Measurements from ENCODE around the gene PGLYRP3. TPM values are rescaled to one million over a fixed set of nuclear protein-coding genes. Genes with fewer than 3 reads are reported as not detected.
"Not testable (repeated sequence)": the region's sequence is repeated elsewhere in the genome, so short reads cannot be mapped to it uniquely, and the experiment has no call there.

Gene PGLYRP3
- total RNA-seq, 1 donor from 2014 or later, result 31.3 TPM

DNA sequence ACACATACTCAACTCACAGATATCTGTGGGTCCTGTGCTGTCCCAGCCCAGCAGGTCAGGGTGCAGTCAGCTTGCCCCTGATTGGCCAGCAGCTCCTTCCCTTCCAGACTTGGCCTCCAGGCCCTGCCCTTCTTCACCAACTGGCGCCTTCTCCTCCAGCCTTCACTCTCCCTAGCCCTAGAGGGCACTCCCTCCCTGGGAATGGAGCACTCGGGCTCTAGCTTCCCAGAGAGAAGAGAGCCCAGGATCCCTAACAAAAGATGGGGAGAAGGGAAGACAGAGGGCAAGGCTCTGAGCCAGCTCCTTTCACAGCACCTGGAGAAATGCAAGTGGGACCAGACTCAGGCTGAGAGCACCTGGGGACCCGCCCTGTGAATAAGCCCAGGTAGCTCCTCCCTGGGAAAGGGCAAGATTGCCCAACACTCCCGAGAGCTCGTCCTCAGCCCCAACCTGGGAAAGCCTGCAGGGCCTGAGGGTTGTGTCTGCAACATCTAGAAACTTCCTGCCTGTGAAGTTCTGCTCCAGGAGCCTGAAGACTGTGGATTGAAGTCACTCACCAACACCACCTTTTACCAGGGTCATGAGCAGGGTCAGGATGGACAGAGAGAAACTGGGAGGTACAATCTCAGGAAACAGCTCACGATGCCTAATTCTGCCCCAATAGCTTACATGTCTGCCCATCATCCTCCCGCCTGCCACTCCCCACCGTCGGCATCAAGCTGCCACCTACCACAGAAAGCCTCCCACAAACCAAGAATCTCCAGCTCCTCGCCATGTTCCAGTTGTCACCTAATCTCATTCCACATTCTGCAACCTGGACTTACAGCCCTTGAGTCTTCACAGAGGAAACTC lies 36.0 kb upstream of the PGLYRP3 start, which contains the start of gene PGLYRP4:
TSS of gene PGLYRP4 (minus strand) at position 331 of the 852 bp plus-strand sequence. CDS start 909 bp downstream, outside the sequence.
- ATAC-seq, result peak; percentile 87

DNA sequence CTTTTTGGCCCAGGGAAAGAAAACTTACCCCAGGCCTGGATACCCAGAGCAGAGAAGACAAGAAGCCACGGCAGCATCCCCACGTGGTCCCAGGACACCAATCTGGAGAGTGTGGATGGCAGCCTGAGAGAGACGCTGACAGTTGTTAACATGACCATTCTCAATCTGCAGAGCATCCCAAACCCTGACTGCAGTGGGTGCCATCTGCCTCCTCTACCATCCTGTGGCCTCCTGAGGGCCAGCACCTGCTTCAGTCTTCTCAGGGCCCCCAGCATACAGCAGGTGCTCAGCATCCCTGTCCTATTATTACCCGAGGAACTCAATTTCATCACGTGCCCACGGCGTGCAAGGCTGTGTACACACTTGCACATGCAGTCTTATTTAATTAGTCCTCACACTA lies 35.1 kb upstream of the PGLYRP3 start:
- ATAC-seq, result no peak

GRCh38 chr1:153347049-153347448 lies 34.3 kb upstream of the PGLYRP3 start:
- not testable (repeated sequence) for ATAC-seq

GRCh38 chr1:153346077-153346723 lies 33.4 kb upstream of the PGLYRP3 start:
- ATAC-seq, result no peak

GRCh38 chr1:153345187-153346076 lies 32.7 kb upstream of the PGLYRP3 start:
- ATAC-seq, result no peak

DNA sequence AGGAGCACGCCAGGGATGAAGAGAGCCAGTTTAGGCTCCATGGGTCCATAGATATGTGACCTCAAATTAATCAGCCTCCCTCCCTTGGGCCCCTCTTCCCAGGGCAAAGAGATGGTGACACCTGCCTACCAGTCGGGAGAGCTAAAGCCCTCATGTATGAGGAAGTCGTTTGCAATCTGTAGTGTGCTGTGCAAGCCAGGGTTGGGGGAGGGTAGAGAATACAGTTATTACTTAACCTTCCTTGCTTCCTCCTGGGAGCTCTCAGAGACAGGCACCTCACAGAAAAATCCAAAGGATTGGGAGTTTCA lies 31.9 kb upstream of the PGLYRP3 start:
- peak; percentile 19 for ATAC-seq

DNA sequence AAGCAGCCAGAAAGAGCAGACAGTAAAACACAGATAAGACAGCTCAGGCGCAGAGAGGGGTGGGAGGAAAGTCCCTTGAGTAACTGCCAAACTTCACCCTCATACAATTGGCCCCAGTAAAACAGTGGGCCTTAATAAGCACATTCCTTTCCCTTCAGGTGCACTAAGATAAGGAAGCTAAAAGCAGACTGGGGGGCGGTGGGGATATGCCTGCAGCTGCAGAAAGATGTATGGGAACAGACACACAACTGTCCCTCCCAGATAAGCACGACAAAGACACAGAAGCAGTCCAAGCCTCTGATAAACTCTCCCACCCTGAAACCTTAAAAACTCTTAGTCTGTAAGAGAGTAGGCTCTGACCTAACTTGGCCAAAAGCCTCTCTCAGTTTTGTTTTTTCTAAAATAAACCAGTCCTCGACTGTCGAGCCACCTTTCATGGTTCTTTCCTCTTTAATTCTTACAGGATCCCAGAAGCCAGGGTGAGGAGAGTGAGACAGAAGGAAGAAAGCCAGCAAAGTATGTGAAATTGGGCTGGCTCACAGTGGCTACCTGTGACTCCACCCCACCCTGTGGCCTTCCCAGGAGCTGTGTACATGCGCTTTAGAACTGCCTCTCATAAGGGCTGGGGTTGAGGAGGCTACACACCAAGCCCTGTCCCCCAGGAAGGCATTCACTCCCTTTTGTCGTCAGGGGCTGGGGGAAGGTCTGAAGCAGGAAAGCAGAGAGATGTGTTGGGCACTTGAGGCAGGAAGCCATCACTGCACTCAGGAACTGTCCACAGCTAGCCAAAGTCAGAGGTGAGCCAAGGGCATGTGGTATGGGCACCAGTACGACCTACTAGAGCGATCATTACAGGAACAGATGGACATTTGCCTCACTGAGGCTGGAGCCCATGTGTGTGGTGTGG lies 31.3 kb upstream of the PGLYRP3 start:
- peak; percentile 43 for ATAC-seq

DNA sequence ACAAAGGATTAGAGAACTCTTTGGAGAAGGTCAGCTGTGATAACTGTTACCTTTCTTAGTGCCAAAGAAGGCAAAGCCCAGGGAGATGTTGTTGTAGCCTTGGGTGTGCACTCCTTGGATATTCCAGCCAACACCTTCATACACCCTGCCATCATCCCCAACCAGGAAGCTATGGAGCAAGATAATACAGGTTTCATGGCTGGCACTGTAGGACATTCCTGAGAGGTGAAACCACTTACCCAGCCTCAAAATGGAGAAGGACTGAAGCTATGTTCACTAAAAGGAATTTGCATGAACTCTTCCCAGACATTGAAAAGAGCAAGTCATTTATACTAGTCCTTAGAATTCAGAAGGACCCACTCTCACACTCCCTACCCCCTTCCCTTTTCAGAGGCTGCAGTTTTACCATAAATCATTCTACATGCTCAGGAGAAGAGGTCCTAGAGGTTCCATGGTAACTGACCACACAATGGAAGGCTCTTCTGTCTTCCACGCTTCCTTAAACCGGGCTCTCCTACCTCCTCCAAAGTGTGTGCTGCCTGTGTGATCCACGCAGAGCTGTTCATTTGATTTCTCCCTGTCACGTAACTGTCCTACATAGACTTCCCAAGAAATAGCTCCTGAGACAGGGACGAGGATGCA lies 30.4 kb upstream of the PGLYRP3 start:
- peak; percentile 85 for ATAC-seq

DNA sequence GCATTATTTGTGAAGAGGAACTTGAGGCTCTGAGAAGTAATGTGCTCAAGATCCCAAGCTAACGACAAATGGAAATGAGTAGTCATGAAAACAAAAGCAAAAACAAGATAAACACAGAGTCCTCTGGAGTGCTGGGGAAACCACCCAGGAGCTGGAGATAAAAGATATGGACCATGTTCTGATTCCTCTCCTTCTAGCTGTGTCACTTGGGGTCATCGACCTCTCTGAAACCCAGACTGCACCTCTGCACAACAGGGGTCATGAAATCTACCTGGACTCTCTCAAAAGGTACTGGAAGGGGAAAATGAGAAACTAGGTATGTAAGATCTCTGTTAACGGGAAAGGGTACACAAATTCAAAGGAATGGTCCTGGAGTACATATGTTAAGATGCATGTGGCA lies 29.4 kb upstream of the PGLYRP3 start:
- no peak for ATAC-seq

DNA sequence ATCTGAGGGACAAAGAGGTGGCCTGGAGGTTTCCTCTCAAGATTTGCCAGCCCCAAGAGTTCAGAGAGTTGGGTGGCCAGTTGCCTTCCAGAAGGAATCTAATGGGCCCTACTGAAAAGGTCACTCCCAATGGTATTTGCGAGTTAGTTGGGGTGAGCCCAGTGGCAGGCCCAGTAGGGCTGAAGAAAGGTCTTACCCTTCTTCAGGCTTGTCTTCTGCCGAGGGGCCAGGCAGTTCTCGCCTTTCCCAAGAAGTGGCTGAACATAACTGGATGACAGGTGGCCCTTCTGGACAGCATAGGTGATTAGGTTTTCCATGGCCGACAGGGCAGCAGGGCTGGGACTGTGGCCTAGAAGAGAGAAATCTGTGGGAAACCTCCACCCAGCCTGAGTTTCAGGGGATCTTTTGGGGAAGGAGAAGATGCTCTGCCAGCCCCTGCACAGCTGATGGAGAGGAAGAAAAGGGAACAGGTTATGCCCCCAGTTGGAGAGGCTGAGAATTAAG lies 28.7 kb upstream of the PGLYRP3 start:
- ATAC-seq, result no peak

DNA sequence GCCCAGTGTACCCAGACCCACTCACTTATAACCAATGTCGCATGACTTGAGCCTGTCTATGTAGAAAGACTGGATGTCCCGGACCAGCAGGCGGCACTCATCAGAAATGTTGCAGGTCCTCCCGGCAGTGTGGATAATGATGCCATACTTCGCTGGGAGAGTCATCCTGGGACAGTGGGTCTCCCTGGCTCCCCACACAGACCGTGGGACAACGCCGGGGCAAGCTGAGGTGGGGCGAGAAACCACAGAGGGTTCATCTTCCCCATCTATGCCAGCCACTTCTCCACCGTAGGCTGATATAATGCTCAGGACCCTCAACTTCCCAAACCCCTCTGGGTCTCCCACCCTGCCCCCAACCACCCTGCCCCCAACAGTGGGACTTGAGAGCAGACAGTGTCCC lies 27.6 kb upstream of the PGLYRP3 start:
- ATAC-seq, result no peak

GRCh38 chr1:153339802-153340201 lies 27.1 kb upstream of the PGLYRP3 start:
- ATAC-seq, result no peak

- no peak for ATAC-seq
These were observed 25.5 kb upstream of the PGLYRP3 start for GRCh38 chr1:153337980-153338853.

- ATAC-seq, result no peak
These were observed 23.9 kb upstream of the PGLYRP3 start for GRCh38 chr1:153336650-153337049.

DNA sequence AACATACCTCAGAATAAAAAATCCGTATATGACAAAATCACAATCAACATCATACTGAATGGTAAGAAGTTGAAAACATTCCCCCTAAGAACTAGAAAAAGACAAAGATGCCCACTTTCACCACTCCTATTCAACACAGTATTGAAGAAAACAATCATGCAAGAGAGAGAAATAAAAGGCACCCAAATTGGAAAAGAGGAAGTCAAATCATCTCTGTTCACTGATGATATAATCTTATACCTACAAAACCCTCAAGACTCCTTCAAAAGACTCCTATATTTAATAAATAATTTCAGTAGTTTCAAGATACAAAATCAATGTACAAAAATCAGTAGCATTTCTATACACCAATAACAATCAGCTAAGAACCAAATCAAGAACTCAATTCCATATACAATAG lies 21.1 kb upstream of the PGLYRP3 start:
- no peak for ATAC-seq

GRCh38 chr1:153324912-153325311 lies 12.2 kb upstream of the PGLYRP3 start:
- no peak for ATAC-seq

DNA sequence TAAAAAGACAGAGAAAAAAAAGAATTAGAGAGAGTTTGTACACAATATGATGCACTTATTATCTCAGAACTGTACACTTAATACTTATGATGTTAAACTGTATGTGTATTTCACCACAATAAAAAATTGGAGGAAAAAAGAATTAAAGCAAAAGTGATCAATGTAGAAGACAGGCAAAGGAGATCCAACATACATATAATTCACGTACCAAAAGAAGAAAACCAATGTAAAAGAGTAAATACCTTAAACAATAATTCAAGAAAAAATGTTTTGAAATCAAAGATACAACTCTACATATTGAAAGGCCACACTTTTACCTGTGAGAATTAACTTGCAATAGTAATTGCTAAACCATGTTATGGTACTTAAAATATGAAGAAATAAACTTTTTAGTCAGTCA lies 9.8 kb upstream of the PGLYRP3 start:
- no peak for ATAC-seq

- ATAC-seq, result not testable (repeated sequence)
These were observed 5.4 kb upstream of the PGLYRP3 start for GRCh38 chr1:153318145-153318544.

GRCh38 chr1:153316013-153316412 lies 3.3 kb upstream of the PGLYRP3 start:
- ATAC-seq, result not testable (repeated sequence)

GRCh38 chr1:153314388-153314787 lies 1.6 kb upstream of the PGLYRP3 start:
- not testable (repeated sequence) for ATAC-seq
